Central memory CD4-positive, alpha-beta T cell (primary cell): Measurements from ENCODE around the gene KCNMA1.

Experiments used
- DNase-seq: peaks from one replicate; pipeline ENCODE4 v3.0.0; 2022

Gene KCNMA1

DNA sequence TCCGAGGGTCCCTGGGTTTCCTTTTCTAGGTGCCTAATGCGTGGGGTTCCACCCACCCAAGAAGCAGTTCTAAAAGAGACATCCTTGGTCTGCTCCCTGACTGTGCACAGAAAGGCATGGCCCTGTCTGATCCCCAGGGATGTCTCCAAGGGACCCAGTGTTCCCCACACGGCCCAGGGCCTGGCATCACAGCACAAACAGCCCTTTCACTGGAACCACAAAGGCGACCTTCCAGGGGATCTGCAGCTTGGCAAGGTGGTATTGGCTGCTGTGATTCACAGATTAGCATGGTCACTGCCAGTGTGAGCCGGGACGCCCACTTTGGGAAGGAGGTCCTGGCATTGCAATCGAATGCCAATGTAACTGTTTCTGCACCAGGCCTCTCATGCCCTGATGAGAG, 6.4 kb downstream of the KCNMA1 start:
- no peak for DNase-seq

DNA sequence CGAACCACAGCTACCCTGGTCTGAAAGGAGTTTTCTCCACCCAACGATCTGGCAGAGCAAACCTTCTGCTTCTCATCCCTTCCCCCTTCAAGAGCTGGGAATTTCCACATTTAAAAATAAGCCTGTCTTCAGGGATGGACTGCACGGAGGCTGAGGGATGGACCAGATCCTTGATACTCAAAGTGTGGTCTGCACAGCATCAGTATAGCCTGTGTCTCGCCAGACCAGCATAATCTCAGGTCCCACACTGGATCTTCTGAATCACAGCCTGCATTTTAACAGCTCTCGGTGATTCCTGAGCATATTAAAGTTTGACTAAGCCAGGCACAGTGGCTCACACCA, 7.1 kb downstream of the KCNMA1 start:
- DNase-seq: no peak

DNA sequence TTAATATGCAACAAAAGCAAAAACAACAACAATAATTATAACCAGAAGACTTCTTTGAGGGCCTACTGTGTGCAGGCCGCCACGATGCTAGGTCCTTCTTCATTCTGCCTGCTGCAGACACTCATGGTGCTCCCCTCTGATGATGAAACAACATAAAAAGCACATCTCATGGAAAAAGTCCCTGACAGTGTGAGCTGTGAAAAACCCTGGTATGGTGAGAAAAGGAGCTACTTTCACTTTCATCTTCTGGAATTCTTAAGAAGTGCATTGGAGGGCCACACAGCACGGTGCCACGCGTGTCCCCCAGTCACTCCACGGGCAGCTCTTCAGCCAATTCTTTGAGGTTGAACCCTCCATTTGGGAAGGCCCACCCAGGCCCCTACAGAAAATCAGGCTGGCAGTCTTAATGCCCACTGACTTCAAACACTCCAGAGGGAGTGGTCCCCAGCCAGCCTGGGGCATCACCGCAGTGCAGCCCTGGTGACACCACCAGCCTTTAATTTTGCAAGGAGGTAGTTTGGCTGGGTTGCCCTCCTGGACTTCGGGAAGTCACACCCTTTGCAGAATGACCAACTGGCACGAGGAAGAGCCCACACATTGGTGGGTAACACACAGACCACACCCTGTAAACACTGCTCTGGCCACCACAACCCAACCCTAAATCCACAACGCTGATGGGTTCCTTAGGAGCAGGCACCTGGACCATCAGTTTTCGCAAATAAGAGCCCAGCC, 7.7 kb downstream of the KCNMA1 start:
- no peak for DNase-seq

DNA sequence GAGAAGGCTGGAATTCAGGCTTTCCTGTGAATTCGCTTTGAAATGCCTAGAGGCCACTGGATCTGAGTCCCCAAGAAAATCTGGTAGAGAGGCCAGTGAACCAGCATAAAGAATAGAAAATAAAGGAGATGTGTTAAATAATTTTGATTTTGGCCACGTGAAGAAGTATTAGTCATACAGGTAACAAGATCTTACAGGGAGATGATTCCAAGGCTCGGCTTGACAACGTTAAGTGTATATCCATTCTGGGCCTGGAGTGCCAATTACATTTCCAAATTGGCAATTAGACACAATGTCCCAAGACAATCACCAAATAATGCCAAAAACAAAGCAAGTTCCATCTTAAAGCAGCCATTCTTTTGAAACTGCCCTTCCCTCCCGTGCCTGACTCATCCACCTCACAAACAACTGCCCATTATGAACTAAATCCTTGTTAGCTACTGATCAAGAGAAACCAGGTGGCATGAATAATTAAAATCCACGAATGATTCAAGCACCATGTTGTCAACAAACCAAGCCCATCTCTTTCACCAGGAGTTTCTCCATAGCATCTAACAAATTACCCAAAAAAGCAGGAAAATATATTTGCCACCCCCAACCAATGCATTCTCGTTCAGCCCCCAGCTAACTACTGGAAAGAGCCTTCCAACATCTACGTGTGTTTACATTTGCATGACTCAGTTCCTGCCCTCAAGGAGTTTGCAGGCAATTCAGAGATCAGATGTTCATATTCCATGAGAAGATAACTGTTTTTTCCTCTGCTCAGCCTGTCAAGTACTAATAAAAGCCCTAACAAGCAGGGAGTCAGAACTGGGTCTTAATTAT, 8.5 kb downstream of the KCNMA1 start:
- no peak for DNase-seq

DNA sequence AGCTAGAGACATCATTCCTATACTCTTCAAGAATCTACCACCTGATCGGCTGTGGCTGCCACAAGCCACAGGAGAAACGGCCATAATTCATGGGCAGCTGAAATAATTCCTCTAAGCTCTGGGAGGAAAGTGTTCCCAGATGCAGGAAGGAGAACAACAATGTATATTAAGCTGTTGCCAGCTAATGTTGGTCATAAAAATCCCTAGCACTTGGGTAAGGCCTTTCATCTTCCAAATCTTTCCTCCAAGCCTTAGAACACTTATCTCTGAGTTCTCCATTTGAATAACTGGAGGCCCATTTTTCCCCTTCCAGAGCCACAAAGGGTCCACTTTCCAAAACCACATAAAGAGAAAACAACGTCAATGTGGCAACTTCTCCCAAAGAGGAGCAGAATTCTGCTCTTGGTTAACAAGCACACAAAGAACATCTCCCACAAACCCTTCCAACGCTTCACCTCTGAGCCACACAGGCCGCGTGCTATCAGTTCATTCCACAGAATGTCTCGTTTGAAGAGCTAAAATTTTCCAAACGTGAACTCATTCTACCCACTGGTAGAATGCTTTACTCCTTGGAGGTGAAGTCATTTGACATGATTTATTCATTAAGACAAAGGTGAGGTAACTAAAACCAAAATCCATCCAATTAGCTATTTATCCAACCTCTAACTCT, 11.2 kb downstream of the KCNMA1 start:
- DNase-seq: no peak

DNA sequence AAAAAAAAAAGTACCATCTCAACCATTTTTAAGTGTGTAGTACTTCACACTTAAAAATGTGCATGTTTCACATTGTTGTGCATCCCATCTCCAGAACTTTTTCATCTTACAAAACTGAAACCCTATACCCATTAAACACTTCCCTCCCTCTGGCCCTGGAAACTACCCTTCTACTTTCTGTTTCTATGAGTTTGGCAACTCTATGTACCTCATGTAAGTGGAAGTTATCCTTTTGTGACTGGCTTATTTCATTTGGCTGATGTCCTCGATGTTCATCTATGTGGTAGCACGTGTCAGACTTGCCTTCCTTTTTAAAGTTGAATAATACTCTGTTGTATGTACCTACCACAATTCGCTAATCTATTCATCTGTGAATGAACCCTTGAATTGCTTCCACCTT, 12.2 kb downstream of the KCNMA1 start:
- DNase-seq: no peak

DNA sequence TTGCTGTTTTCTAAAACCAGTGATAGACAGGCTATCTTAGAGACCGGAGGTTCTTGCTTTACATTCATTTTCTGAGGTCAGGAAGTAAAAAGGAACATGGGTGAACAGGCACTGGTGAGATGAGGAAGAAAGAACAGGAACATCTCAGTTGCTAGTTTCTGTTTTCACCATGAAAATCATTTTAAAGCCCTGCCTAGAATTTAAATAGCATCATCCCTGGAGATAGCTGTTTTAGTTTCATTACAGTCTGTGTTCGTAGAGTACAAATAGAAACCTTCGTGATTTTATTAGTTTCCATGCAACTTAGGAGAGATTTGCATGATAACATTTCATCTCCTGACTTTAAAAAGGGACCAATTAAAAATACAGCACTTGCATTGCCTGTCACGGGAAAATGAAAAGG, 14.7 kb downstream of the KCNMA1 start:
- DNase-seq: no peak

DNA sequence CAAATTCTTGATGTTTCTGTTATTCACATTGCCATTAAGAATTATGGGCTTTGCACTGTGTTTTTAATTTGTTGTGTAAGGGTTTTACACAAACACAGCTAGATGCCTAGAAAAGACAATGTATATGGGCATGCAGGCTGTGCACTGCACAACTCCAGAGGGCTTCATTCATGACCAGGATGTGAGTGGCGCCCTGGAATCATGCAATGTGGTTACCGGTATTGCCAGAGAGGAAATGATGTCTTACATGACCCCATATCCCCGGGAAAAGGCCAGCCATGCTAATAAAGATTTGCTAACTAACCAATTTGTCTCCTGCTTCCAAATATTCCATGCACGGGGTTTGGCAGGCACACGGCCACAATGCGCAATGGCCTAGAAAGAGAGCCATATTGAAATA, 16.9 kb downstream of the KCNMA1 start:
- DNase-seq: no peak

DNA sequence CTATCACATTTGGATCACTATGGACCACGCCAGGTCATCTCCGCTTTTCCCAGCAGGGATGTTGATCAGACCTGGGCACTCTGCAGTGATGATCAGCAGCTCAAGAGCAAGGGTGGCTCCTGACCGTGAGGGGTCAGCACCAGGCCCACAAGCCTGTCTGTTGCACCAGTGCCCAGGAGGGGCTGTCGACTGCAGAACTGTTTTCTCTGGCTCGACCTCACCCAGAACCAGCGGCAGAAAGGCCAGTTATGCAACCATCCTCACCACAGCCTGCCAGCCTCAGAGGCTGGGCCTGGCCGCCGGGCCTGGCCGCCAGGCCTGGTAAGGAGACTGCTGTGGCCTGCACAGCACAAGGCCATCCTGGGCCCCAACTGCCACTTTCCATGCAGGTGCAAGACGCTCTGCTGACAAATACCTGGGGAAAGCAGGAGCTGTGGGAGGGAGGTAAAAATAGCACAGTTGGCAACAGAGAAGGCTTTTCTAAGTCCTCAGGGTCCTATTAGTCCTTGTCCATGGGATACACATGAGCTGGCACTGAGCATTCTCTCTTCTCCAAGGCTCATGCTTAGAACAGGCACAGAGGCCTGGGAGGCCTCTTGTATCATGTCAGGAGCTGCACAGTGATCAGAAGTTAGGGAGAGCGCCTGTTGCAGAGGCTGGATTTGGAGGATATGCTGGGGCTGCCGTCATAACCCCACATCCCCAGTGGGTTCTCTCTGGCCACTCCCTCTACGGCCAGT, 17.5 kb downstream of the KCNMA1 start:
- DNase-seq: no peak

DNA sequence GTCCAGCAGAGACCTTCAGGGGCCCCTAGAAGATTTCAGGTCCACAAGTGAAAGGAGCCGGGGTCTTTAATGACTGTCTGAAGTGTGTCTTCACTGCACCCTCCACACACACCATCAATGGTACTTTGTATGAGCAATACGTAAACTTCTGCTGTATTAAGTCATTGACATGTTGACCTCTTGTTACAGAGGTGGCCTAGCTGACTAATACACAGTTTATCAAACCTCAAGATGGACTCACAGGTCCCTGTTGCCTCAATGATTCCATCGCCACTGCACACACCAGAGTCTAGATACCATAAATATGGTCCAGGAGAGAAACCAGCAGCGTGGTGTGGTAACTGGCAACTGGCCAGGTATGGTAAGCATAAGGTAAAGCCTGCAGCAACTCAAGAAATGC, 19.5 kb downstream of the KCNMA1 start:
- DNase-seq: no peak

DNA sequence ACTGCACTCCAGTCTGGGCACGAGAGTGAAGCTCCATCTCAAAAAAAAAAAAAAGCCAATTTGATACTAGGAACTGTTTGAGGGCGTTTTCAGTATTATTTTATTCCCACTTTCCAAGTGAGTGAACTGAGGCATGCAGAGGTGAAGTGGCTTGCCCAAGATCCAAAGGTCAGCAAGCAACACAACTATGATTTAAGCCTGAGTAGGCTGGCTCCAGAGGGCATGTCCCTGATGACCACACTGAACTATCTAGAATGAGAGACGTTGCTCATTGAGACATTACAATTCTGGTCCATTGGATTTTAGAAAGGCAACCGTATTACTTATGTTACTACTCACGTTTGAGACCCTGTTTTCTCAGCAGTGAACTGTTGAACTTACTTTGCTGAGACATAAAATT, 20.8 kb downstream of the KCNMA1 start:
- DNase-seq: no peak

DNA sequence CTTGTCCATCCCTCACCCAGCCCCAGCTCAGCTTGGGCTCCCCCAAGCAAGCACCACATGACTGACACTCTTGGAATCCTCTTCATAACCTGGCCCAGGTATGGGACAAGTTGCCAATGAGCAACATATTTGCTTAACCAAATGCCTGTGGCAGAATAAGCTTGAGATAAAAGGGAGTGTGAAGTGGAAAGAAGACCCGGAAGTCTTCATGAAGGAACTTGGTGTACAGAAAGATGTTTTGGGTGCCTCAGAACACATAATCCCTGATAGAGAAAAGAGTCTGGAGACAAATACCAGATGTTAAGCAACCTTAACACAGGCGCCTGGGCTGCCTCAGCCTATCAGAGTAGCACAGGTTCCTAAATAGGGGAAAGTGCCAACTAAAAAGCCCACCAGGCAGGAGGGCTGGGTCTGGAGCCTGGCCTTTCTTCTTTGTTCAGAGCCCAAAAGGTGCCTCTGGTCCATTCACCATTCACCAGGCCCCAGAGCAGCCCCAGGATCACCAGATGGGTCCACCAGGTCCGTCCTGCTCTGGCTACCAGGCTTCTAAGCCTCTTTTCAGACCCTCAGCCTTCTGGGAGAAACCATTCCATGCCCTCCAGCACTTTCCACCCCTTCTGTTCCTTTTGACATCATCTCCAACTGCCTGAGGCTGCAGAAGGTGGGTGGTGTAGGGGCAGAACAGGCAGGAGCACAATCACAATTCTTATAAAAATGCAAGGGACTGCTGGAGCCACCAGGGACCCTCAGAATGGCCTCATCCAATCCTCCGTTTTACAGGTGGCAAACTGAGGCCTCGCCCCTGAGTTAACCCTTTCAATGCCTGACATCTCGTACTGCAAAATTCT, 22.6 kb downstream of the KCNMA1 start:
- DNase-seq: no peak

DNA sequence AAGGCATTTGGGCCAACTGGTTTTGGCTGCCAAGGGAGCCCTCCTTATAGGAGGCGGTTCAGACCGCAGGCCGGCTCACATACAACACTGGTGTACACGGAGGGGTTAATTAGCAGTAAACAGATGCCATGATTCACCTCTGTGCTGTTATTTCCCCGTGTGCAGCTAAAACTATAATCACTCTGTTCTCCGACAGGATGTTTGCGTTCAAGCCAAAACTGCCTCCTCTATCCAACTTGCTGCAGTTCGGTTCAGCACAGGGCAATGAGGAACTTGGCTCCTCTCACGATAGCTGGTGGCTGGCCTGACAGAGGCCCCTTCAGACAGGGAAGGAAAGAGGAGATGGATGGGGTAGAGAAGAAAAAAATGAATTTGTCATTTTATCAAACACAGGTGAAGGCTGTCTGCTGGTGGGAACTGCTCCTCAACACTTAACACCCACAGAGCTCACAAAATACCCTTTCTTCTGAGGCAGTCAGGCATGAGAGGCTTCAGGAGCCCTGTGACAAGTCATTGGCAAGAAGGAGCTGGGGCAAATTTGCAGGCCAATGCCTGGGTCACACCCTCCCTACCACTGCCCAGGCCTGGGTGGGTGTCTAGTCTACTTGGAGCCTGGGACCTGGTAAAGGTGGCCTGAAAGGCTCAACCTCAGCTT, 24.0 kb downstream of the KCNMA1 start:
- DNase-seq: no peak

DNA sequence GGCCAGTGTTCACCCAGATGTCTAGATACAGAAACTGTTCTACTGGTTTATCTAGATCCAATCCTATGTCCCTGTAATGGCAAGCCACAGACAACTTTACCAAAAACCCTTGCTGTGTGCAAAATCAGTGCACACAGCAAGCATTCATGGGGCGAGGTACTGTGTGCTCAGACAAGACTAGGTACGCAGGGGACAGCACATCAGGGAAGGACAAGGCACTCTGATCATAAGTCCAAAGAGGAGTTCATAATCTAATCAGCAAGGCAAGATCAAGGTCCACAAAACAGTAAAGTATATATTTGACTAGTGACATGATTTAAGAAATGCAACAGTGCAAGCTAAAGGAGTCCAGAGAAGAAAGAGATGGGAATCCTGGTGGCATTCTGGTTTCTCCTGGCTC, 25.9 kb downstream of the KCNMA1 start:
- no peak for DNase-seq

DNA sequence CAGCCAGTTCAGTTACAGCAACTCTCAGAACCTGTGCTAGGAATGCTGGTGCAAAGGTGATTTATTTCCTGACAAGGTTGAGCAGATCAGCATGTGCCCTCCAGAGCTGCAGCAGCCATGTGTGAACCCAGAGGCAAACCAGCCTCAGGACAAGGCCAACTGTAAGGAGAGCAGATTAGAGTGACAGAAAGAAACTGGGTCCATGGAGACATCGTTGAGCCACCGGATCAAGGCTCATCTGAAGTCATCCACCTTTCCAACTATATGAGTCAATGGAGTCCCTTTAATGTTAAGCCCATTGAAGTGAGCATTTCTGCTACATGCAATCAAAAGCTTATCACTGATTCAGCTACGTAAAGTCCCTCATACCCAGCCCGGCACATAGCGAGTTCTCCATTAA, 26.4 kb downstream of the KCNMA1 start:
- no peak for DNase-seq

DNA sequence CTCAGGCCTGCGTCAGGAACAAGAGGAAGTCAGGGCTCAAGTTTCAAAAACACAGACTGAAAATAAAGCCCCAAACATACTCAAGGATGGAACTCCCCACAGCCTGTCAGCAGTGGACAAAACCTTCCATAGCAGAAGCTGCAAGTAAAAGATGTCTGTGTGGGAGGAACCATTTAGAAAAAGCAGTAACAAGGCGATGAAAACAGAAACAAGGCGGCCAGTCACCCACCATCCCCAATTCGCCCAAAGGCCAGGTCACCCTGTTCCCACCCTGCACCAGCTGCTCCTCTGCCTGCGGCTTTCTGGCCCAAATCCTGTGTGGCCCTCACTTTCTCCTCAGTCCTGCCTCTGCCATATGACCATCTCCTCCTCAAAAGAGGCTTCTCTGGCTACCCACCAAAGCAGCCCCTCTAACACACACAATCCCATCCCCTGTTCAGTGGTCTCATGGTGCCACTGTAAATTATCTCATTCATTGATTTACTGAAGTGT, 27.8 kb downstream of the KCNMA1 start:
- no peak for DNase-seq

DNA sequence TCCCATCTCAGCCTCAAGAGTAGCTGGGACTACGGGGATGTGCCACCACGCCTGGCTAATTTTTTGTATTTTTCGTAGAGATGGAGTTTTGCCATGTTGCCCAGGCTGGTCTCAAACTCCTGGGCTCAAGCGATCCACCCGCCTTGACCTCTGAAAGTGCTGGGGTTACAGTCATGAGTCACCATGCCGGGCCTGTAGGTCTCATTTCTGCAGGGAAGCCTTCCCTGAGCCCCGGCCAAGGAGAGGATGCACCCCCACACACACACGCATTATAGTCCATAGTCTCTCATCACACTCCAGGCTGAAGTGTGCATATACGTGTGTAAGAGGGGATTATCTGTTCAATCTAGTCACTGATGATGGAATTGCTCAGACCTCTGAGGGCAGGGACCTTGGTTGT, 29.3 kb downstream of the KCNMA1 start:
- DNase-seq: no peak

DNA sequence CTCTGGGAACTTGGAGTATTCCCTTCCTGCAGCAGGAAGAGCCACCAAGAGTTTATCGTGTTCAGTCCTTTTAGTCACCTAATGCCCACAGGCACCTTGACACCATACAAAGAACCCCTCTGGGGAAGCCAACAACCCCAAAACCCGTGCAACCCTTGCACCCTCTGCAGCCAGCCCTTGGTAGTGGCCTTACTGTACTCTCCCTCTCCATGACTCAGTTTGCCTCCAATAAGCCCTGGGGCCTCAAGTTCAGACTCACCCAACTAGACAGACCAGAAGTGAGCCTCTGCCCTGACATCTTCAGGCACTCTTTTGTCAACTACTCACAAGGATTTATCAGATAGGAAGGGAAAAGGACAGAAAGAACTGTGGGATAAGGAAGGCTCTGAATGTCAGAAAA, 30.9 kb downstream of the KCNMA1 start:
- DNase-seq: no peak

DNA sequence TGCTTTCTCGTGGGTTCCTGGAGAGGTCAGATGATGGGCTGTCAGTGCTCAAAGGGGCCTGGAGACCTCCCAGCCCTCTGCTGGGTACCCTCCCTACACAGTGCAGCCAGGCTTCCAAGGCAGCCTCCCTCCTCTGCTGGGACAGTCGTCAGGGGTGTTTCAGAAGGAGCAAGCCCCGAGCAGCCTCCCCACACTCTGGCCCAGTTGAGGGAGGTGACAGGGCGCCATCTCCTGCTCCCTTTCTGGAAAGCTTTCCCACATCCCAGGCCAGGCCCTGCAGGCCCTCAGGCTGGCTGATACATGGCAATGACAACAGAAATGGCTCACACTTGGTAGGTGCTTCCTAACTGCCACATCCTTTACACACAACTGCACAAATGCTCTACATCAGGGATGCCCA, 32.1 kb downstream of the KCNMA1 start:
- no peak for DNase-seq

DNA sequence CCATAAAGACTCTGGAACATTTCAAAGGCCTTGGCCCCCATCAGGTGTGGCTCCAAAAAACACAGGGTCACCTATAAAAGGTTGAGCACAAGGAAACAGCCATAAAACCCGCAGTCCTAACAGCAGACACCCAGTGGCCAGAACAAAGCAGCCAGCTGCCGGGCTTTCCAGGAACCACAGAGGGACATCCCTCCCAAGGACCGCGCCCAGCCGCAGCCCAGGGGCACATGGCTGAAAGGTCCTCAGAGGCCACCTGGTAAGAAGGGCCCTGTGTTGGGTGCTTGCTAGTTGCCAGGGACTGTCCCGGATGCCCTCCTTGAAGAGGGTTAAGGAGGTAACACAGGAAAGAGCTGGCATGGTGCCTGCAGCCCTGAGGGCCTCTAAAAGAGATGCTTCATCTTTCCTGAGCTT, 32.7 kb downstream of the KCNMA1 start:
- no peak for DNase-seq

DNA sequence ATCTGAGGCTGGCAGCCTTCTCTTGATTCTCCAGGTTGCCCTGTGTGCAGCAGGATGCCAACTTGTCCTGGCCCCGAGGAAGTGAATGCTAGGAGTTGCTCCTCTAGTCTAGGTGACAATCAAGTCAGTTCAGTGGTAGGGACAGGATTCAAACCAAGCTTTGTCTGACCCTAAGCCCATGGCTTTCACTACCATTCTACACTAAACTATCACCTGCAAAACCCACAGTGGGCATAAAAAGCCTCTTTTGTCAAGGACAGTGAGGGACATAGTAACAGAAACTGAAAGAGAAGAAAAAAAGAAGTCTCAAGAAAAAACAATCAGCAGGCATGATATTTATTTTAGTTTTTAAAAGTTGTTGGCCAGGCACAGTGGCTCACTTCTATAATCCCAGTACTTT, 33.5 kb downstream of the KCNMA1 start:
- DNase-seq: no peak

DNA sequence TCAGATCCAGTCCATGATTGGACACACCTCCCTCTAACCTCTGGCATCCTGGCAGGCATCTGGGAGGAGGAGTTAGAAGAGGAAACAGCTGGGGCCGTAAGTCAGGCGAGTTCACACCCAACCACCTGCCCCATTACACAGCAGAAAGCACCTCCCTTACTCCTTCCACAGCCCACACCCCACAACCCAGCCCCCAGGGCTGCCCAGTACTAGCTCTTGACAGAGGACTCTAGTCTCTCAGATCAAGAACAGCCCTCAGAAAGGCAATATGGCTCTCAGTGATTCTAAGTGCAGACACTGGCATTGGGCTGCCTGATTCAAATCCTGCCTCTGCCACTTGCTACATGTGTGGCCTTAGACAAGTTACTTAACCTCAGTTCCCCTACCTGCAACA, 34.1 kb downstream of the KCNMA1 start:
- DNase-seq: no peak
